HepG2 (cell line): Measurements from ENCODE around the gene SLC48A1. TPM values are rescaled to one million over a fixed set of nuclear protein-coding genes. Genes with fewer than 3 reads are reported as not detected.
A peak's percentile ranks its signal among the peaks of the same experiment; 100 is the strongest.

Experiments
- ATF7 ChIP-seq, 2 experiments: fragments of 450-650 bp in 1 of 2; sonication (generic) in 1 of 2; formaldehyde crosslinking in 1 of 2; IDR thresholded peaks; 2 replicates each; pipeline versions ENCODE4 v1.4.0 to v1.6.1; 2016 to 2020; ENCODE audit warnings: antibody characterized with exemption in 1 of 2, mild to moderate bottlenecking in 1 of 2, missing genetic modification reagents in 1 of 2
- CEBPB ChIP-seq: IDR thresholded peaks from 2 replicates; pipeline ENCODE4 v1.6.1; 2011; ENCODE audit warnings: low read depth, low read length, improper control_type of control experiment, borderline replicate concordance
- CSRNP2 ChIP-seq: sonication (generic); formaldehyde crosslinking; conservative IDR thresholded peaks from 2 replicates; pipeline ENCODE4 v1.8.0; 2022; ENCODE audit warnings: low read depth, missing genetic modification reagents
- HHEX ChIP-seq: IDR thresholded peaks from 2 replicates; pipeline ENCODE4 v1.6.1; 2016; ENCODE audit warnings: control low read depth
- JUNB ChIP-seq: sonication (generic); formaldehyde crosslinking; IDR thresholded peaks from 2 replicates; pipeline ENCODE4 v1.8.0; 2022; ENCODE audit warnings: missing genetic modification reagents, mild to moderate bottlenecking, borderline replicate concordance
- JUND ChIP-seq: sonication (generic); formaldehyde crosslinking; IDR thresholded peaks from 2 replicates; pipeline ENCODE4 v1.8.0; 2022; ENCODE audit warnings: mild to moderate bottlenecking, missing genetic modification reagents
- MBNL3 ChIP-seq: fragments of 250-450 bp; sonication (Bioruptor Pico); conservative IDR thresholded peaks from 2 replicates; pipeline ENCODE4 v1.8.0; 2022; ENCODE audit warnings: mild to moderate bottlenecking, inconsistent platforms
- MED1 ChIP-seq: sonication (generic); formaldehyde crosslinking; IDR thresholded peaks from 2 replicates; pipeline ENCODE4 v1.4.0; 2020; ENCODE audit warnings: missing genetic modification reagents
- MED8 ChIP-seq: sonication (generic); formaldehyde crosslinking; IDR thresholded peaks from 2 replicates; pipeline ENCODE4 v1.8.1; 2023; ENCODE audit warnings: mild to moderate bottlenecking, missing genetic modification reagents; ENCODE audit not compliant: insufficient replicate concordance
- NFYC ChIP-seq: IDR thresholded peaks from 2 replicates; pipeline ENCODE4 v1.6.1; 2016; ENCODE audit warnings: missing genetic modification reagents, missing compliant biosample characterization
- SP2 ChIP-seq: sonication (generic); formaldehyde crosslinking; IDR thresholded peaks from 2 replicates; pipeline ENCODE4 v1.5.1; 2020; ENCODE audit warnings: mild to moderate bottlenecking, missing genetic modification reagents
- SP4 ChIP-seq: sonication (generic); formaldehyde crosslinking; IDR thresholded peaks from 2 replicates; pipeline ENCODE4 v1.8.1; 2023; ENCODE audit warnings: mild to moderate bottlenecking, missing genetic modification reagents
- TERF1 ChIP-seq: sonication (generic); formaldehyde crosslinking; IDR thresholded peaks from 2 replicates; pipeline ENCODE4 v1.8.0; 2022; ENCODE audit warnings: mild to moderate bottlenecking, missing genetic modification reagents, moderate library complexity
- ZFX ChIP-seq: sonication (generic); formaldehyde crosslinking; IDR thresholded peaks from 2 replicates; pipeline ENCODE4 v1.4.0; 2020; ENCODE audit warnings: mild to moderate bottlenecking, low read depth, missing genetic modification reagents, moderate library complexity
- ZNF572 ChIP-seq: sonication (generic); formaldehyde crosslinking; IDR thresholded peaks from 2 replicates; pipeline ENCODE4 v1.5.1; 2020; ENCODE audit warnings: mild to moderate bottlenecking, missing genetic modification reagents
- polyA plus RNA-seq, 8 experiments: library from polyadenylated mRNA; depleted of rRNA in 3 of 8; stranded (reverse) in 7 of 8; unstranded in 1 of 8; fragments of >200 nt; fragmentation: Illumina TruSeq in 4 of 8; extraction: Trizol in 4 of 8; gene quantifications; 2 replicates each; pipeline versions ENCODE4 v1.2.1 to v1.2.3, GENCODE V29; 2011 to 2016; ENCODE audit warnings: low read depth in 4 of 8, missing spikeins in 1 of 8, mixed read lengths in 1 of 8; ENCODE audit not compliant: insufficient read depth in 1 of 8
- total RNA-seq, 5 experiments: library from RNA; depleted of rRNA; stranded (reverse); fragments of >200 nt; fragmentation: Illumina TruSeq; extraction: Trizol; gene quantifications; 2 replicates each; pipeline ENCODE4 v1.2.3, GENCODE V29; 2016; ENCODE audit warnings: low read depth in 1 of 5
- TF ChIP-seq, protein P1 (sequence below), 2 experiments: sonication (generic) in 1 of 2; formaldehyde crosslinking in 1 of 2; IDR thresholded peaks; 2 replicates each; pipeline versions ENCODE4 v1.4.0 to v1.6.1; 2018 to 2020; ENCODE audit warnings: missing genetic modification reagents in 2 of 2, borderline replicate concordance in 1 of 2, low read depth in 1 of 2, mild to moderate bottlenecking in 1 of 2, missing biosample characterization in 1 of 2
- TF ChIP-seq, protein P2 (sequence below): IDR thresholded peaks from 2 replicates; pipeline ENCODE4 v1.6.1; 2018; ENCODE audit warnings: missing genetic modification reagents
- TF ChIP-seq, protein P3 (sequence below): sonication (generic); formaldehyde crosslinking; IDR thresholded peaks from 2 replicates; pipeline ENCODE4 v1.4.0; 2020; ENCODE audit warnings: mild to moderate bottlenecking, low read depth, missing genetic modification reagents

SLC48A1 gene
- total and polyA plus RNA-seq, 2 of the 13 experiments (the other 11 are each of a cell fraction or from before 2014, with no cell fraction given): 2.2 to 3.7 TPM

DNA sequence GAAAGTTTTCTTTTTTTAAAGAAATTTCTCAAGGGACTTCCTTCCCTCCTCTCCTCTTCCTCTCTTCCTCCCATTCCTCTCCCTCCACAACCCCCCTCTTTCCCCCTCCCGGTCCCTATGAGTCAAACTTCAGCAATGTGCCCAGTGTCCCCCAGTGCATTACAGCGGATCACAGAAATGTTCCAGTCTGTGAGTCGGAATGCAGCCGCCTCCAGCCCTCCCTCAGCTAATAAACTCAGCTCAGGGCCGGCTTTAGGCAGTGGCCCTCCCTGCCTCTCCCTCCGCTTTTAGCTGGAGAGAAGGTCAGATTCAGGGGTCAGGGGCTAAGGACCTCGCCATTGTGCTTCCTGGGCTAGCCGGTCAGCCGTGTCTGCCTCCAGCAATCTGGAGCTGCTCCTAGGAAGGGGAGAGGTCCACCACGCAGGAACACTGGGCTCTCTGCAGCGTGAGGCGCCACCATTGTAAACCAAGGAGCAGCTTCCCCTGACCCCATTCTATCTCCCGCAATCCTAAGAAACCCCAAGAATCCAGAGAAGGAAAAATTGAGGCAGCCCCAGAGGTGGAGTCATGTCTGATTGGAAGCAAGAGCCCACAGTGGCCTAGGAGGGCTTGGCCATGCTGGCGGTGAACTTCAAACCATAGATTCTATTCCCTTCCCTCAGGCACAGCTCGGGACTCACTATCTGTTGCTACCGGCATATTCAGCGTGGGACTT lies 47.8 kb downstream of the SLC48A1 start (continued):
- TF ChIP-seq, protein P1, sequence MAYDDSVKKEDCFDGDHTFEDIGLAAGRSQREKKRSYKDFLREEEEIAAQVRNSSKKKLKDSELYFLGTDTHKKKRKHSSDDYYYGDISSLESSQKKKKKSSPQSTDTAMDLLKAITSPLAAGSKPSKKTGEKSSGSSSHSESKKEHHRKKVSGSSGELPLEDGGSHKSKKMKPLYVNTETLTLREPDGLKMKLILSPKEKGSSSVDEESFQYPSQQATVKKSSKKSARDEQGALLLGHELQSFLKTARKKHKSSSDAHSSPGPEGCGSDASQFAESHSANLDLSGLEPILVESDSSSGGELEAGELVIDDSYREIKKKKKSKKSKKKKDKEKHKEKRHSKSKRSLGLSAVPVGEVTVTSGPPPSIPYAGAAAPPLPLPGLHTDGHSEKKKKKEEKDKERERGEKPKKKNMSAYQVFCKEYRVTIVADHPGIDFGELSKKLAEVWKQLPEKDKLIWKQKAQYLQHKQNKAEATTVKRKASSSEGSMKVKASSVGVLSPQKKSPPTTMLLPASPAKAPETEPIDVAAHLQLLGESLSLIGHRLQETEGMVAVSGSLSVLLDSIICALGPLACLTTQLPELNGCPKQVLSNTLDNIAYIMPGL (CRISPR knock-in tag; IDR thresholded peaks at IDR 0.05; ENCODE audit: borderline replicate concordance in 1 of 2, low read depth in 1 of 2): 0 out of 4 replicates have a peak, but pooled peaks of 1 of the 2 experiments have one; percentile 13
- TF ChIP-seq JUNB (CRISPR knock-in tag) (peak; percentile 69; the same call in 1 of the 2 replicates), HHEX (CRISPR knock-in tag) (0 out of 2 replicates have a peak, but pooled peaks have one; percentile 2), JUND (CRISPR knock-in tag) (0 out of 2 replicates have a peak, but pooled peaks have one; percentile 35), SP2 (CRISPR knock-in tag) (no peak), MED1 (CRISPR knock-in tag) (no peak), NFYC (CRISPR knock-in tag) (no peak), SP4 (0 out of 2 replicates have a peak, but pooled peaks have one; percentile 44), ZNF572 (no peak), CEBPB (no peak), CSRNP2 (CRISPR knock-in tag) (no peak), TERF1 (CRISPR knock-in tag) (no peak), ZFX (CRISPR knock-in tag) (no peak; the same call in 1 of the 2 replicates), MBNL3 (CRISPR knock-in tag) (no peak), MED8 (no peak), ATF7 (IDR thresholded peaks at IDR 0.05) (no peak), ATF7 (CRISPR knock-in tag; IDR thresholded peaks at IDR 0.05) (0 out of 2 replicates have a peak, but pooled peaks have one; percentile 24)
- TF ChIP-seq, protein P2, sequence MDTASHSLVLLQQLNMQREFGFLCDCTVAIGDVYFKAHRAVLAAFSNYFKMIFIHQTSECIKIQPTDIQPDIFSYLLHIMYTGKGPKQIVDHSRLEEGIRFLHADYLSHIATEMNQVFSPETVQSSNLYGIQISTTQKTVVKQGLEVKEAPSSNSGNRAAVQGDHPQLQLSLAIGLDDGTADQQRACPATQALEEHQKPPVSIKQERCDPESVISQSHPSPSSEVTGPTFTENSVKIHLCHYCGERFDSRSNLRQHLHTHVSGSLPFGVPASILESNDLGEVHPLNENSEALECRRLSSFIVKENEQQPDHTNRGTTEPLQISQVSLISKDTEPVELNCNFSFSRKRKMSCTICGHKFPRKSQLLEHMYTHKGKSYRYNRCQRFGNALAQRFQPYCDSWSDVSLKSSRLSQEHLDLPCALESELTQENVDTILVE (CRISPR knock-in tag): no peak
- TF ChIP-seq, protein P3, sequence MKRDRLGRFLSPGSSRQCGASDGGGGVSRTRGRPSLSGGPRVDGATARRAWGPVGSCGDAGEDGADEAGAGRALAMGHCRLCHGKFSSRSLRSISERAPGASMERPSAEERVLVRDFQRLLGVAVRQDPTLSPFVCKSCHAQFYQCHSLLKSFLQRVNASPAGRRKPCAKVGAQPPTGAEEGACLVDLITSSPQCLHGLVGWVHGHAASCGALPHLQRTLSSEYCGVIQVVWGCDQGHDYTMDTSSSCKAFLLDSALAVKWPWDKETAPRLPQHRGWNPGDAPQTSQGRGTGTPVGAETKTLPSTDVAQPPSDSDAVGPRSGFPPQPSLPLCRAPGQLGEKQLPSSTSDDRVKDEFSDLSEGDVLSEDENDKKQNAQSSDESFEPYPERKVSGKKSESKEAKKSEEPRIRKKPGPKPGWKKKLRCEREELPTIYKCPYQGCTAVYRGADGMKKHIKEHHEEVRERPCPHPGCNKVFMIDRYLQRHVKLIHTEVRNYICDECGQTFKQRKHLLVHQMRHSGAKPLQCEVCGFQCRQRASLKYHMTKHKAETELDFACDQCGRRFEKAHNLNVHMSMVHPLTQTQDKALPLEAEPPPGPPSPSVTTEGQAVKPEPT (CRISPR knock-in tag): no peak
